Measurements from ENCODE around the gene SNCG. TPM values are rescaled to one million over a fixed set of nuclear protein-coding genes. Genes with fewer than 3 reads are reported as not detected.
"Not testable (repeated sequence)": the region's sequence is repeated elsewhere in the genome, so short reads cannot be mapped to it uniquely, and the experiment has no call there.

Gene SNCG
- polyA plus RNA-seq, 2 of the 4 experiments (the other 2 are of a cell fraction), result 7.4 to 17.9 TPM

DNA sequence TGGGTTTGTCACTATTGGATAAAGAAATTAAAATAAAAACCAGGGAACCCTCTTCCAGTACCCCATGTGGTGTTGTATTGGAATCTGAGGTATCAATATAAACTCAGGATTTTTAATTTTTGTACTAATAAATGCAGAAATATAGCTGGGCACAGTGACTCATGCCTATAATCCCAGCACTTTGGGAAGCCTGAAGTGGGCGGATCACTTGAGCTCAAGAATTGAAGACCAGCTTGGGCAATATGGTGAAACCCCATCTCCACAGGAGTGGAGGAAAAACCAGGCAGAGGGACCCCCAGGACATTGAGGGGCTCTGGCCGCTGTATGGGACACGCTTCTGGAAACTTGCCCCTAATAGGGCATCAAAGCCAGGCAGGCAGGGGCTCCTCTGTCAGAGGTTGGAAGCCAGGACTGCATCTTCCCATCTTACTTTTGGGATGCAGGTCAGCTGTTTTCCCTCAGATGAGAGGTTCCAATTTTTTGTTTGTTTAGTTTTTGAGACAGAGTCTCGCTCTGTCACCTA, 21.0 kb downstream of the SNCG start (continued):
- TF ChIP-seq, protein P1, sequence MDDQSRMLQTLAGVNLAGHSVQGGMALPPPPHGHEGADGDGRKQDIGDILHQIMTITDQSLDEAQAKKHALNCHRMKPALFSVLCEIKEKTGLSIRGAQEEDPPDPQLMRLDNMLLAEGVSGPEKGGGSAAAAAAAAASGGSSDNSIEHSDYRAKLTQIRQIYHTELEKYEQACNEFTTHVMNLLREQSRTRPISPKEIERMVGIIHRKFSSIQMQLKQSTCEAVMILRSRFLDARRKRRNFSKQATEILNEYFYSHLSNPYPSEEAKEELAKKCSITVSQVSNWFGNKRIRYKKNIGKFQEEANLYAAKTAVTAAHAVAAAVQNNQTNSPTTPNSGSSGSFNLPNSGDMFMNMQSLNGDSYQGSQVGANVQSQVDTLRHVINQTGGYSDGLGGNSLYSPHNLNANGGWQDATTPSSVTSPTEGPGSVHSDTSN (IDR thresholded peaks at IDR 0.05), result no peak
- TF ChIP-seq SMC3 (IDR thresholded peaks at IDR 0.05), result no peak

DNA sequence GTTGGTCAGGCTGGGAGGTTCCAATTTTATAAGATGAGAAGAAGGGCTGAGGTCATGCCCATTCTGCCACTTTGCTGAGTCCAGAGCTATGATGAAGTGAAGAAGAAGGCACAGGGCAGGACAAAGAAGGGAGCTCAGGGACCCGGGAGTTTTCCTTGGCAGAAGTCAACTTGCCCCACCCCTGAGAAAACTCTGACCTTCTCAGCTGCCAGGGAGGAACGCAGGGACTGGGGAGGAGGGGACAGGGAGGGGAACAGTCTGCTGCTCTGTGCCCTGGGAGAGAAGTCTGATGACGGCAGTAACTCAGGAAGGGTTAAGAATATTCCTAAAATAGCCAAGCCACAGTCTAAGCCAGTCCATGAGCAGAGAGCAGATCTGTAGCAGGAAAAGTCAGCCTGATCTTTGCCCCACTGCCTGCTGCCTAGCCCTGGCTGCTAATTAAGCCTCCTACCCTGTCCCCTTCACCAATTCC, 21.6 kb downstream of the SNCG start:
- FAIRE-seq (no peak), ATAC-seq (peak; percentile 56 to 68; a peak in 5 of 6 replicates), DNase-seq (ENCODE audit: low read depth in 1 of 2, low spot score in 1 of 2) (peak in 1 of 2 experiments; percentile 43)
- H3K4me1 ChIP-seq, result peaks cover 23% of the 10 kb centered on the region
- H3K9me3 ChIP-seq, result no peaks in the 10 kb centered on the region
- peak overlapping the region; percentile 32 for H3K4me2 ChIP-seq
- peak overlapping the region; percentile 5 to 29; a peak in 3 of 6 replicates for H3K27ac ChIP-seq
- ChIA-PET CTCF (interaction anchor here (1.1 to 1.4 kb wide), 2 partner anchors 9 to 13 kb away, joined by 3 to 4 read pairs; no protein-coding TSS in a partner anchor), POLR2A (no interaction called here)
- WGBS (ENCODE audit: missing lambda C conversion rate), result 25% methylated on average over 3 of the region's 3 CpGs
- H3K4me3 ChIP-seq, result no peak overlapping the region
- TF ChIP-seq KDM5A (IDR thresholded peaks at IDR 0.05) (no peak), RARB (CRISPR knock-in tag; IDR thresholded peaks at IDR 0.05) (no peak), EHMT2 (IDR thresholded peaks at IDR 0.05; ENCODE audit: low read depth) (no peak), ZNF302 (CRISPR knock-in tag; IDR thresholded peaks at IDR 0.05) (no peak)

DNA sequence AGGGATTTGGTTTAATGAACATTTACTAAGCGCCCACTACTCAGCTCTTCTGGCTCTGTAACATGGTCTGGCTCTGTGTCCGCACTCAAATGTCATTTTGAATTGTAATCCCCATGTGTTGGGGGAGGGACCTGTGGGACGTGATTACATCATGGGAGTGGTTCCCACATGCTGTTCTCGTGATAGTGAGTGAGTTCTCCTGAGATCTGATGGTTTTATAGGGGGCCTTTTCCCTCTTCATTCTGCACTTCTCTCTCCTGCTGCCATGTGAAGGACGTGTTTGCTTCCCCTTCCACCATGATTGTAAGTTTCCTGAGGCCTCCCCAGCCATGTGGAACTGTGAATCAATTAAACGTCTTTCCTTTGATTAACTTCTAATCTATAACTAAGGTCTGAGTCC, 22.6 kb downstream of the SNCG start:
- POLR2A ChIA-PET; H3K9me3 ChIP-seq; H3K4me3 ChIP-seq; H3K27ac ChIP-seq; FAIRE-seq; DNase-seq (ENCODE audit: low read depth in 1 of 2, low spot score in 1 of 2); CTCF ChIA-PET; H3K4me2 ChIP-seq; ATAC-seq: not testable (repeated sequence)
- WGBS (ENCODE audit: missing lambda C conversion rate), result 77% methylated on average over 6 of the region's 6 CpGs
- H3K4me1 ChIP-seq, result peaks cover 23% of the 10 kb centered on the region

DNA sequence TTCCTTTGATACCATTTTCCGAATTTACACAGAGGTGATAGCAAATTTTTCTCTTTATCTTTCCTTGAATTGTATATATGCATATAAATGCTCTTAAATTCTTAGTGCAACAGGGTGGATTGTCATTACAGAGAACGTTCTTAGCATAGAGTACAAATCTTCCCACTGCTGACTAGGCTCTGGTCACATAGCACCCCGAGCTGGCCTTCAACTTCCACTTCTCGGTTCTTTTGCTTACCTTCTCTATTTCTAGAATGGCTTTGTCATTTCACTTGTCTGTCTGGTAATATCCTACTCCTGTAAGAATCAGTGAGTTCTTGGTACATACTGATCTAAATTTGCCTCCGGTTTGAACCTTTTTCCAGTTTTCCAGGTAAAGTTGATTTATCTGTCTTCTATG, 23.3 kb downstream of the SNCG start:
- no peak for FAIRE-seq

DNA sequence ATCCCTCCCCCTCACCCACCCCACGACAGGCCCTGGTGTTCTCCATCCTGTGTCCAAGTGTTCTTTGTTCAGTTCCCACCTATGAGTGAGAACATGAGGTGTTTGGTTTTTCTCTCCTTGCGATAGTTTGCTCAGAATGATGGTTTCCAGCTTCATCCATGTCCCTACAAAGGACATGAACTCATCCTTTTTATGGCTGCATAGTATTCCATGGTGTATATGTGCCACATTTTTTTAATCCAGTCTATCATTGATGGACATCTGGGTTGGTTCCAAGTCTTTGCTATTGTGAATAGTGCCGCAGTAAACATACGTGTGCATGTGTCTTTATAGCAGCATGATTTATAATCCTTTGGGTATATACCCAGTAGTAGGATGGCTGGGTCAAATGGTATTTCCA, 26.1 kb downstream of the SNCG start:
- H3K9me3 ChIP-seq; H3K4me2 ChIP-seq; FAIRE-seq; ATAC-seq; POLR2A ChIA-PET; DNase-seq (ENCODE audit: low read depth in 1 of 2, low spot score in 1 of 2); H3K4me3 ChIP-seq; H3K27ac ChIP-seq; CTCF ChIA-PET: not testable (repeated sequence)
- peaks cover 10% of the 10 kb centered on the region for H3K4me1 ChIP-seq
- 92% methylated on average over 4 of the region's 4 CpGs for WGBS (ENCODE audit: missing lambda C conversion rate)

More for the DNA sequence above, 23.3 kb downstream of the SNCG start:
- POLR2A ChIA-PET, result no interaction called here
- 73% methylated on average over 5 of the region's 5 CpGs for WGBS (ENCODE audit: missing lambda C conversion rate)
- DNase-seq (ENCODE audit: low read depth in 1 of 2, low spot score in 1 of 2) (no peak), ATAC-seq (no peak)
- Histone ChIP-seq H3K9me3 (no peaks in the 10 kb centered on the region), H3K4me2 (no peak overlapping the region), H3K4me1 (peaks cover 23% of the 10 kb centered on the region), H3K4me3 (no peak overlapping the region), H3K27ac (no peak overlapping the region)
- TF ChIP-seq, protein P2, sequence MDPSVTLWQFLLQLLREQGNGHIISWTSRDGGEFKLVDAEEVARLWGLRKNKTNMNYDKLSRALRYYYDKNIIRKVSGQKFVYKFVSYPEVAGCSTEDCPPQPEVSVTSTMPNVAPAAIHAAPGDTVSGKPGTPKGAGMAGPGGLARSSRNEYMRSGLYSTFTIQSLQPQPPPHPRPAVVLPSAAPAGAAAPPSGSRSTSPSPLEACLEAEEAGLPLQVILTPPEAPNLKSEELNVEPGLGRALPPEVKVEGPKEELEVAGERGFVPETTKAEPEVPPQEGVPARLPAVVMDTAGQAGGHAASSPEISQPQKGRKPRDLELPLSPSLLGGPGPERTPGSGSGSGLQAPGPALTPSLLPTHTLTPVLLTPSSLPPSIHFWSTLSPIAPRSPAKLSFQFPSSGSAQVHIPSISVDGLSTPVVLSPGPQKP (IDR thresholded peaks at IDR 0.05; ENCODE audit: low read depth, low read length), result no peak
- TF ChIP-seq FOSB (CRISPR knock-in tag; IDR thresholded peaks at IDR 0.05) (no peak), EP300 (IDR thresholded peaks at IDR 0.05) (no peak), POLR2A (IDR thresholded peaks at IDR 0.05; ENCODE audit: low read length) (no peak), NFE2L2 (conservative IDR thresholded peaks at IDR 0.05; ENCODE audit: low read length) (no peak)
- TF ChIP-seq, protein P3, sequence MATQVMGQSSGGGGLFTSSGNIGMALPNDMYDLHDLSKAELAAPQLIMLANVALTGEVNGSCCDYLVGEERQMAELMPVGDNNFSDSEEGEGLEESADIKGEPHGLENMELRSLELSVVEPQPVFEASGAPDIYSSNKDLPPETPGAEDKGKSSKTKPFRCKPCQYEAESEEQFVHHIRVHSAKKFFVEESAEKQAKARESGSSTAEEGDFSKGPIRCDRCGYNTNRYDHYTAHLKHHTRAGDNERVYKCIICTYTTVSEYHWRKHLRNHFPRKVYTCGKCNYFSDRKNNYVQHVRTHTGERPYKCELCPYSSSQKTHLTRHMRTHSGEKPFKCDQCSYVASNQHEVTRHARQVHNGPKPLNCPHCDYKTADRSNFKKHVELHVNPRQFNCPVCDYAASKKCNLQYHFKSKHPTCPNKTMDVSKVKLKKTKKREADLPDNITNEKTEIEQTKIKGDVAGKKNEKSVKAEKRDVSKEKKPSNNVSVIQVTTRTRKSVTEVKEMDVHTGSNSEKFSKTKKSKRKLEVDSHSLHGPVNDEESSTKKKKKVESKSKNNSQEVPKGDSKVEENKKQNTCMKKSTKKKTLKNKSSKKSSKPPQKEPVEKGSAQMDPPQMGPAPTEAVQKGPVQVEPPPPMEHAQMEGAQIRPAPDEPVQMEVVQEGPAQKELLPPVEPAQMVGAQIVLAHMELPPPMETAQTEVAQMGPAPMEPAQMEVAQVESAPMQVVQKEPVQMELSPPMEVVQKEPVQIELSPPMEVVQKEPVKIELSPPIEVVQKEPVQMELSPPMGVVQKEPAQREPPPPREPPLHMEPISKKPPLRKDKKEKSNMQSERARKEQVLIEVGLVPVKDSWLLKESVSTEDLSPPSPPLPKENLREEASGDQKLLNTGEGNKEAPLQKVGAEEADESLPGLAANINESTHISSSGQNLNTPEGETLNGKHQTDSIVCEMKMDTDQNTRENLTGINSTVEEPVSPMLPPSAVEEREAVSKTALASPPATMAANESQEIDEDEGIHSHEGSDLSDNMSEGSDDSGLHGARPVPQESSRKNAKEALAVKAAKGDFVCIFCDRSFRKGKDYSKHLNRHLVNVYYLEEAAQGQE (IDR thresholded peaks at IDR 0.05), result no peak
- TF ChIP-seq, protein P4, sequence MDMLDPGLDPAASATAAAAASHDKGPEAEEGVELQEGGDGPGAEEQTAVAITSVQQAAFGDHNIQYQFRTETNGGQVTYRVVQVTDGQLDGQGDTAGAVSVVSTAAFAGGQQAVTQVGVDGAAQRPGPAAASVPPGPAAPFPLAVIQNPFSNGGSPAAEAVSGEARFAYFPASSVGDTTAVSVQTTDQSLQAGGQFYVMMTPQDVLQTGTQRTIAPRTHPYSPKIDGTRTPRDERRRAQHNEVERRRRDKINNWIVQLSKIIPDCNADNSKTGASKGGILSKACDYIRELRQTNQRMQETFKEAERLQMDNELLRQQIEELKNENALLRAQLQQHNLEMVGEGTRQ (IDR thresholded peaks at IDR 0.05), result no peak
- TF ChIP-seq, protein P5, sequence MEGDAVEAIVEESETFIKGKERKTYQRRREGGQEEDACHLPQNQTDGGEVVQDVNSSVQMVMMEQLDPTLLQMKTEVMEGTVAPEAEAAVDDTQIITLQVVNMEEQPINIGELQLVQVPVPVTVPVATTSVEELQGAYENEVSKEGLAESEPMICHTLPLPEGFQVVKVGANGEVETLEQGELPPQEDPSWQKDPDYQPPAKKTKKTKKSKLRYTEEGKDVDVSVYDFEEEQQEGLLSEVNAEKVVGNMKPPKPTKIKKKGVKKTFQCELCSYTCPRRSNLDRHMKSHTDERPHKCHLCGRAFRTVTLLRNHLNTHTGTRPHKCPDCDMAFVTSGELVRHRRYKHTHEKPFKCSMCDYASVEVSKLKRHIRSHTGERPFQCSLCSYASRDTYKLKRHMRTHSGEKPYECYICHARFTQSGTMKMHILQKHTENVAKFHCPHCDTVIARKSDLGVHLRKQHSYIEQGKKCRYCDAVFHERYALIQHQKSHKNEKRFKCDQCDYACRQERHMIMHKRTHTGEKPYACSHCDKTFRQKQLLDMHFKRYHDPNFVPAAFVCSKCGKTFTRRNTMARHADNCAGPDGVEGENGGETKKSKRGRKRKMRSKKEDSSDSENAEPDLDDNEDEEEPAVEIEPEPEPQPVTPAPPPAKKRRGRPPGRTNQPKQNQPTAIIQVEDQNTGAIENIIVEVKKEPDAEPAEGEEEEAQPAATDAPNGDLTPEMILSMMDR (IDR thresholded peaks at IDR 0.05), result no peak
- CTCF ChIA-PET, result no interaction called here
